GM11168 (cell line): Measurements from ENCODE around the gene RGS9.

Source experiments
- in situ Hi-C: fragments of 300-500 bp; cut with MboI; formaldehyde crosslinking; loops from one replicate; pipeline ENCODE4 v1.12.0; 2022; ENCODE audit warnings: low sequenced_read_pairs; ENCODE audit not compliant: unreplicated experiment

RGS9 gene

DNA sequence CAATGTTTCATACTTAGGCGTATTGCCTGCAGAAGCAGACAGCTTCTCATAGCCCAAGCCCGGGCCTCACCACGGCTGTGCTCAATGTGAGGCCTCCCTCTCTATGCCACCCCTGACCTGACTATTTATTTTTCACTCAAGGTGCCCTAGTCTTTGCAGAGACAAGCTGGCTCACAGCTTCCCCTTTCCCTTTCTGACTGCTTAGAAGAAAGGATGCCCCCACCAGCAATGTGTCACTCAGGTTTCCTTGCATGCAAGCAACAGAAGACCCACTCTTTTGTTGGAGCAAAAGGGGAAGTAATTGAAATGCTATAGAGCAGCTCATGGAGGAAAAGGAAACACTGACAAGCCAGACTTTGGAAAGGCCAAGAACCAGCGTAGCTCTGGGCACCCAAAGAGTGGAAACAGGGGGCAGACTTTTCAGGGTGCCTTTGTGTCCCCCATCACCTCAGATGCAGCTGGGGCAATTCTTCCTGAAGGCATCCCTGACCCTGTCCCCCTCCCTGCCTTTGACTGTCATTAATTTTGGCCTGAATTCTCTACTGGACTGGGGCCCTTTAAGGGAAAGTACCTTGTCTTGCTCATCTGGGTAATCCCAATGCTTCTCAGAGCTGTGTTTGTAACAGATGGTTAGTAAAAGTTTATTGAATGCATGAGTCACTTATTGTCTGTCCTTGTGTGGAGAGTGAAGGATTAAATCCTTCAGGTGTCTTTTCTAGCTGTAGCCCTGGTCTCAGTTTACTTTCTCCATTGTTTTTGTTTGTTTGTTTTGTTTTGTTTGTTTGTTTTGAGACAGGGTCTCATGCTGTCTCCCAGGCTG, 17.8 kb downstream of the RGS9 start:
- in situ Hi-C loops = no loop called here

DNA sequence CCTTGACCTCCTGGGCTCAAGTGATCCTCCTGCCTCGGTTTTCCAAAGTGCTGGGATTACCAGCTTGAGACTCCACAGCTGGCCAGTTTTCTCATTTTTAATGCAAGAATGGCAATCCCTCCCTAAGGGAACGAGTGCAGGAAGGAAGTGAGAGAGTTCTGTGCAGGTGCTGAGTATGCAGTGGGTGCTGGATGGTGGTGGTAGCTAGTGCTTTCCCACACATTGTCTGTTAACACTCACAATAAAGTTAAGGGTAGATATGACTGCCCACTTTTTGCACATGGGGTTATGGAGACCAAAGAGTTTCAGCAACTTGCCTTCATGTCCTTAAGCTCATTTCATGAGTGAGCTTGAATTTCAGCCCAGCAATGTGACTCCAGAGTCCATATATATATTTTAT, 18.5 kb downstream of the RGS9 start:
- in situ Hi-C loops = no loop called here

DNA sequence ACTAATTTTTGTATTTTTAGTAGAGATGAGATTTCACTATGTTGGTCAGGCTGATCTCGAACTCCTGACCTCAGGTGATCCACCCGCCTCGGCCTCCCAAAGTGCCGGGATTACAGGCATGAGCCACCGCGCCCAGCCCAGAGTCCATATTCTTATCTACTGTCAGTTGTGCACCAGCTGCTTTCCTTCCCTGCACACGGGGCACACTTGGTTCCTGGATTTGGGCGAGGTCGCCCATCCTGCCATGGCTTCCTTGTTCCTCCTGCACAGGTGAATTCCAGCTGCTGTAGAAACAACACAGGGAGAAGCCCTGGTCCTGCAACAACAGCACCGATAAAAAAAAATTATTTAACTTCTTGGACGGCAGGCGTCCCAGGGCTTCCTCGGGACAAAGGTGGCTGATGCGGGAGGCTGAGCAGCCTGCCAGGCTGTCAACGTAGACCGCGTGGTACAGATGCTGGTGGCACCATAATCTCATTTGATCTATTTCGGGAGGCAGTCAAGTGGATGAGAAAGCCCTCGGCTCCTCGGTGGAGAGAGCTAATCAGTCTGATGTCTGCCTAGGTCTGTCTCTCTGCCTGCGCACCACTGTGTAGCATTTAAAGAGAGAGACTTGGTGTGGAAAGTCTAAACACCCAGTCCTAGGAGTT, 19.1 kb downstream of the RGS9 start:
- in situ Hi-C loops = no loop called here

DNA sequence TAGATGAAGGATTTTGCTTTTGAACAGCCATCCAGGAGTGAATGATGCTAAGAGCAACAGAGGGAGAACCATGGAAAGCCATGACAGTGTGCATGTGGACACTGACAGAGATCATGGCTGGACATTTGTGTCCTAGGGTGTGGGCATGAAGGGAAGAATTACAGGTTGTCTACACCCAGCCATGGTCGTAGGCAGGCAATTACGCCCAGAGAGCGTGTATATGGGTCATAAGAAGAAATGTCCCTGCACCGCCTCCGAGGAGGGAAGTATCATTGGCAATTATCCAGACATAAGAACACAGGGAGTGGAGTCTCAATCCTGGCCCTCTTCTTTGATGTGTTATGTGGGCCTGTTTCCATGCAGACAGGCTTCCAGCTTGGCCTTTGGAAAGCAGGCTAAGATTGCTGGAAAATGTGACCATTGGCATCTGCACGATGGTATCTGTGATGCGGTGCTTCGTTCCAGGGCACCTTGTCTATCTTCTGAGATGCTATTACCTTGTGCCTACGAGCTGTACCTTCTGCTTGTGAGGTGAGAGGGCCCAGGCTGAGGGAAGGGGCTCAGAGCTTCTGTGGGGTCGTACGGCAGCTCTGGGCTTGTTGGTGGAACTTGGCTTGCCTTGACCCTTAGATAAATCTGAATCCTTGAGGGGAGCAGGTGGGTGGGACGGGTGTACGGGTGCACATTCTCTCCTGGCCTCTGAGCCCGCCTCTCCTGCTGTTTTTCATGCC, 19.8 kb downstream of the RGS9 start:
- in situ Hi-C loops = no loop called here

DNA sequence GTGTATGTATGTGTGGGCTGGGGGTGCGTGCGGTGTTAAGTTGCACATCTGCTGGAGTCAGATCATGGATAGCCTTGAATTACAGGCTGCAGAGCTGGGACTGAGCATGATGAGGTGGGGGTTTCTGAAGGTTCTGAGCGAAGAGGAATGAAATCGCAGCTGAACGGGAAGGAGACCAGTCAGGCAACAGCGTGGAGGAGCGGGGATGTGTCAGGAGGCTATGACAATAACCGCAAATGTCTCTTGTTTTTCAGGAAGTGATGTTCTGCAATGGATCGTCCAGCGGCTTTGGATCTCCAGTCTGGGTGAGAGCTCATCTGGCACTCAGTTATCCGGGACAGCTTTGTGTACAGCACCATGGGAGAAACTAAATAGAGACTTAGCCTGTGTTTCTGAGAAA, 20.9 kb downstream of the RGS9 start:
- in situ Hi-C loops = no loop called here

DNA sequence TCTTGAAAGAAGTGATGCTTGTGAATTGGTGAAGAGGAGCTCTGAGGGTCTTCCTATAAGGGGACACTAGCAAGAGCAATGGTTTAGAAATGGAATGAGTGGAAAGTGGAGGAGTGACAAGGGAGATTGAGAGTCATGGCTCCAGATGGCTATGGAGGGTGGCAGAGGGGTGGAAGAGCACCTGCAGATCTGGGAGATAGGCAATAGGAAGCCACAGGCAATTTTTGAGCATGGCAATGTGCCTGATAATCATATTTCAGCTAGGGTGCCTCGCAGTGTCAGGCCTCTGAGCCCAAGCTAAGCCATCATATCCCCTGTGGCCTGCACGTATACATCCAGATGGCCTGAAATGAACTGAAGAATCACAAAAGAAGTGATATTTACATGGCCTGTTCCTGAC, 21.5 kb downstream of the RGS9 start:
- in situ Hi-C loops = no loop called here

DNA sequence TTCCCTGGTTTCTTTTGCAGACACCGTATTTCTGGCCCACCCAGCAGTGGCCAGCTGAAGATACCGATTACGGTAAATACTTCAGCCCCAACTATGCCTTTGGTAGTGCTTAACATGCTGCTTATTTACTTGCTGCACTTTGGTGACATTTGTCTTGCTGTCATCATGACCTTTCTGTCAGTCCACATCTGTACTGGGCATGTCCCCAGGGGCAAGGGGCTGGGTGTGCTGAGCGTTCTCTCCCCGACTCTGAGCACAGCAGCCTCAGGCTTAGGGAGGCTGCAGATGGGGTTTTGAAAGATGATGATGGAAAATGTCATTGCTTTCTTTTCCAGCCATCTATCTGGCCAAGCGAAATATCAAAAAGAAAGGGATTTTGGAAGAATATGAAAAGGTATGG, 23.3 kb downstream of the RGS9 start:
- in situ Hi-C loops = no loop called here

DNA sequence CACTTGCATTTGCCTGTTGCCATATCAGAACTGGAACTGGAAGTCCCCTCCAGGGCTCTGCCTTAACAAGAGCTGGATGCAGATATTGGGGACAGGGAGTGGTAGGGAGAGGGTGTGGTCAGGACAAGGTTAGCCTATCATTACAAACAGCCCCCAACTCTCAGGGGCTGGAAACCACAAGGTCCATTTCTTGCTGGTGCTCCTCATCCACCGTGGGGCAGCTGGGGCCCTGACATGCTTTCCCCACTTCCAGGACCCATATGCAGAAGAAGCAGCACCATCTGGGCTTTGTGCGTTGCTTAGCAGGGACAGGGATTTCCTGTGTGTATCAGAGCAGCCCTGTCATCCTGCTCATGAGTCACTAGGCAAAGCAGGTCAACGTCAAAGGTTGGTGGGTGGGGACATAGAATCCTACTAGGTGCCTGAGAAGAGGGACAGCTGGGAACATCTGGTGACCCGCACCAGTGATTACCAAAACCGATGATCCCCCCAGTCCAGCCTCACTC, 26.9 kb downstream of the RGS9 start:
- in situ Hi-C loops = no loop called here

DNA sequence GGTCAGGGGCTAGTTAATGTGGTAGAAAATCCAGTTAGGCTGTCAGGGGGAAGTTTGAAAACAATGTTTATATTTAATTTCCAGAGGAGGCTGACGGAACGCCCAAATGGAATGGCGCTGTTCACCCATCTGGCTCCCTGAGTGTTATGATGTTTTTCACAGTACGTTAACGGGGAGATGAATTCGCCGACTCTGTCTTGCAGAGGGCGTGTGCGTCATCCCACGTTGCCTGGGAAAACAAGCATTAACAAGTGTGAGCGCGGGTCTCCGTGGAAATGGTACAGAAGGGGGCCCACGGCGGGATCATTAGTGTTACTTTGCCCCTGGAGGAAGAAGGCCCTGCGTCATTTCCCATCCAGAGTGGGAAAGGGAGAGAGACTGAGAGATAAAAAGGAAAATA, 29.6 kb downstream of the RGS9 start:
- in situ Hi-C loops = no loop called here

DNA sequence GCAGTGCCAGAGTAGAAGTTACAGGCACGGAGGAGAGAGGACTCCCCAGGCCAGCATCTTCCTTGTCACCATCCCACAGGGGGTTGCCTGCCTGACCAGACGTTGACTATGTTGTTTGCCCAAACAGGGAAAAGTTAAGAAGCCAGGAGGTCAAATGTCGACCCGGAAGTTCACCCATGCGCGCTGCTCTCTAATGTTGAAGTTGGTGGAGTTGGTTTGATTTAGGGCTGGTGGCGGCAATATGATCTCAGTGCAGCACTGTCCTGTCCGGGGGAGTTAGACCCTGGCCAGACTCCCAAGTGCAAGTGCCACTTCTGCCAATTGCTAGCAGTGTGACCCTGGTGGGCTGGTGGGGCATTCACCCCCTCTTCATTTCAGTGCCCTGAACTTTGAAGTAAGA, 30.4 kb downstream of the RGS9 start:
- in situ Hi-C loops = no loop called here

DNA sequence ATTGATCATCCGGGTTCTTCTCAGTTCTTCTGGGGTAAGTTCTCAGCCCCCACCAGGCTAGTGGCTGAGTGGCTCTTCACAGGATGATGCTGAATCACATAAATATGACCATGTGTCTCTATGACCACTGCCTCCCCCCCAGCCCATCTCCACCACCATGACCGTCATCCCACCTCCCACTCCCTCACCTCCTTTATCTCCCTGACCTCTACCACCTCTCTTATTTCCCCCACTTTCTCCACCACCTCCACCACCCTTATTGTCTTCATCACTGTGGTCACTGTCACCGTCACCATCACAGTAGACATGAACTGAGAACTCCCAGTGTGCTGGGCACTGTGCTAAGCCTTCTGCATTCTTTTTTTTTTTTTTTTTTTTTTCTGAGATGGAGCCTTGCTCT, 32.5 kb downstream of the RGS9 start:
- in situ Hi-C loops = no loop called here

DNA sequence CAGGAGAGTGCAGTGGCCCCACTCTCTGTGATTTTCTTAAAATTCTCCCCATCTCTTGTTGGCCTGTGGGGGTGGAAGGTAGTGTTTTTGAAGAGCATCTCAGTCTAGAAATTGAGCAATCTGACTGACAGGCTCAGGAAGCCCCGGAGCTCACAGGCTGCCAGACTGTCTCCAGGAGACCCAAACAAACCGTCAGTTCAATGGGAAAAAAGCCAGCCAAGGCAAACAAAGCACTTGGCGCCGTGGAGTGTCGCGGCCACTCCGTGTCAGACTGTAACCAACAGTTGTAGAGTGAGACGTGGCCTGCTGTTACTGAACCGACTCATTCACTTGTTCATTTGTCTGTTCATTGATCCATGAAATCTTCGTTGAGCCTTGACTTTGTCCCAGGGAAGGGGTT, 33.7 kb downstream of the RGS9 start:
- in situ Hi-C loops = no loop called here

DNA sequence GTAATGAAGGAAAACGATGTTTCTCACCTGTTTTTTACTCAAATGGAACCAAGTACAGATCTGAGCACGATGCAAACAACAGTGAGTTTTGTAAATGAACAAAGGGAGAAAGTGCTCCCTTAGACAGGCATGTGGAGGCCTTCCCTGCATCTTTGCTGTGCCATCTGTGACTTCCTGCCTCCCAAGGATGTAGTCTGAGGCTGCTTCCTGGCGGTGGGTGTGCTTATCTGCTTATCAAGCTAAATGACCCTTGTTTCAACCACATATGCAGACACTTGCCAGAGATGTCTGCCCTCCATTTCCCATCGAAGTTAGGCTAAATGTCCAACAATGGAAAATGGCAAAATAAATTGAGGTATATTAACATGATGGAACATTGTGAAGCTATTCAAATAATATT, 34.6 kb downstream of the RGS9 start:
- in situ Hi-C loops = no loop called here

DNA sequence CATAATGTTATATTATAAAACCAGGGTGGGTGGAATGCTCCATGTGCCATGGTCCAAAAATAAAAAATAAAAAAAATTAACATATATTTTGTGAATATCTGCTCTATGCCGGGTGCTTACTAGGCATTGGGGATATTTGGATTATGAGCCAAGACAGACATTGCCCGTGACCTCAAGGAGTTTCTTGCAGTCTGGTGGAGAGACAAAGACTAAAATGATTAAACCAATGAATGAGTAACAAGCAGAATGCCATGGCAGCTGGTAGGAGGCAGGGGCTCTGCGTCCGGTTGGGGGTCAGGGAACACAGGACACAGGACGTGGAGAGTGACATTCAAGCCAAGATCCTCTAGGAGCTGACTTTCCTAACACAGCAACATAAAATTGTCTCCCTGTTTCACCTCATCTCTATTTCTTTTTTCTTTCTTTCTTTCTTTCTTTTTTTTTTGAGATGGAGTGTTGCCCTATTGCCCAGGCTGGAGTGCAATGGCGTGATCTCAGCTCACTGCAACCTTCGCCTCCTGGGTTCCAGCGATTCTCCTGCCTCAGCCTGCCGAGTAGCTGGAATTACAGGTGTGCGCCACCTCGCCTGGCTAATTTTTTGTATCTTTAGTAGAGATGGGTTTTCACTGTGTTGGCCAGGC, 35.4 kb downstream of the RGS9 start:
- in situ Hi-C loops = no loop called here

DNA sequence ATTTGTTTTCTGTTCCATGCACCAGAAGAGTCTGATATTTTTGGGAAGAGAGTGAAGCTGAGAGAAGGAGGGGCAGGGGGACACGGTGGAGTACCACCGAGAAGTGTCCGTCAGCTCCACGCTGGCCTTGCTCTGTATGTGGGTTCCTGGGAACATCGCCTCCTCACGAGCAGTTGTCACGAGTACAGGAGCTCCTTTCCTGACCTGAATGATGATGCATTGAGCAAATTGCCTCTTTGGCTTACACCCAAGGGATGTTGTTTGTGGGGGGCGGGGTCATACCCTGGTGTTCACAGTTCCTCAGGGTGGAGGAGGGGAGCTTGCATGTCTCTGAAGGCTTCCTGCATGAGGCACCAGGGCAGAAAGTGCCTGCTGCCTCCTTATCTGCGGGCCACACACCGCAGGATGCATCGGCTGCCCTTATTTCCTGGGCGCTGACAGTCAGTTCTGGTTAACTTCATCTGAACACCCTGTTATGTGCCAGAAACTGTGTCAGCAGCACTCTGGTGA, 36.2 kb downstream of the RGS9 start:
- in situ Hi-C loops = no loop called here

DNA sequence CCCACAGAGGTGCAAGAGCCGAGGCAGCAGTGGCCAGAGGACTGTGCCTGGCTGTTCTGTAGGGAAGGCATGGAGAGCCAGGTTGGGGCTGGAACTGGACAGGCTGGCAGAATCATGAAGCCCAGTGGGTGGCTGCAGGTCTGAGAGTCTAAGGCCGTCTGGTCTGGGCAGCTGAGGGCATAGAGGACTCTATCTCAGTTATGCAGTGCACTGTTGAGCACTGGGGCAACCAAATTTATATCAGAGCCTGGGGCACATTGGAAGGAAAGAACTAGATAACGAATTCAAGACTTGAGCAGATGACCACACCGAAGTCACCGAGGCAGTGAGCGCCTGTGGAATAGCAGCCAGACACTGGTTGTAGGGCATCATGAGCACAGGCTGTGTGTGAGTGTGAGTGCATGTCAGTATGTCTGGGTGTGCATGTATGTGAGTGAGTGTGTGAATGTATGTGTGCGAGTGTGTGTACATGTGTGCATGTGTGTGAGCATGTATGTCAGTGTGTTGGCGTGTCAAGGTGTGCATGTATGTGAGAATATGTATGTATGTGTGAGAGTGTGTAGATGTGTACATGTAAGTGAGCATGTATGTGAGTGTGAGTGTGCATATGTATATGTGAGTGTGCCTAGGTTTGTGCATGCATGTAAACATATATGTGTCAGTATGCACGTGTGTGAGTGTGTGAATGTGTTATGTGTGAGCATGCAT, 37.0 kb downstream of the RGS9 start:
- in situ Hi-C loops = no loop called here

DNA sequence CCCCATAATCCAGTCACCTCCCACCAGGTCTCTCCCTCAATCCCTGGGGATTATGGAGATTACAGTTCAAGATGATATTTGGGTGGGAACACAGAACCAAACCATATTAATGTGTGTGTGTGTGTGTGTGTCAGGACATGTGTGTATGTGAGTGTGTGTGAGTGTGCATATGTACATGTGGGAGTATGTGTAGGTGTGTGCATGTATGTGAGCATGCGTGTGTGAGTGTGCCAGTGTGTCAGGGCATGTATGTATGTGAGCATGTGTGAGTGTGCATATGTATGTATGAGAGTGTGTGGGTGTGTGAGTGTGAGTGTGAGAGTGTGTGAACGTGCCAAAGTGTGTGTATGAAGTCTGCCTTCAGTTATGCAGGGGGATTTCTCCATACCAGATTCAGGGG, 37.8 kb downstream of the RGS9 start:
- in situ Hi-C loops = no loop called here

DNA sequence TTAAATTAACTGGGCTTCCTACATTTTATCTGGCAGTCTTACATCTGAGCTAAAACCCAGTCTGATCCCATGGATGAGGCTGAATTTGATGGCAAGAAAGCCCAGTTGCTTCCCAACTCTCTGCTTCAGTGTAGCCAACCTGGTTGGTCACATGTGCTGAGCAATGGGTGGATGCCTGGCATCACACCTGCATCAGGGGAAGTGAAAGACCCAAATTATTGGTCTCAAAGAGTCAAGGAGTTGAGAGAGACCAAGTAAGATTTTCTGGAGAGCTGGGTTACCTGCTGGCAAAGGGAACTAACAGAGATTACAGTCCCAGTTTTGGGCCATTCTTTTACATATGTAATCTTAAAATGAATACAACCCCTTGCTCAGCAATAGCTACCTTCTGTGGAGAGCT, 38.8 kb downstream of the RGS9 start:
- in situ Hi-C loops = no loop called here

DNA sequence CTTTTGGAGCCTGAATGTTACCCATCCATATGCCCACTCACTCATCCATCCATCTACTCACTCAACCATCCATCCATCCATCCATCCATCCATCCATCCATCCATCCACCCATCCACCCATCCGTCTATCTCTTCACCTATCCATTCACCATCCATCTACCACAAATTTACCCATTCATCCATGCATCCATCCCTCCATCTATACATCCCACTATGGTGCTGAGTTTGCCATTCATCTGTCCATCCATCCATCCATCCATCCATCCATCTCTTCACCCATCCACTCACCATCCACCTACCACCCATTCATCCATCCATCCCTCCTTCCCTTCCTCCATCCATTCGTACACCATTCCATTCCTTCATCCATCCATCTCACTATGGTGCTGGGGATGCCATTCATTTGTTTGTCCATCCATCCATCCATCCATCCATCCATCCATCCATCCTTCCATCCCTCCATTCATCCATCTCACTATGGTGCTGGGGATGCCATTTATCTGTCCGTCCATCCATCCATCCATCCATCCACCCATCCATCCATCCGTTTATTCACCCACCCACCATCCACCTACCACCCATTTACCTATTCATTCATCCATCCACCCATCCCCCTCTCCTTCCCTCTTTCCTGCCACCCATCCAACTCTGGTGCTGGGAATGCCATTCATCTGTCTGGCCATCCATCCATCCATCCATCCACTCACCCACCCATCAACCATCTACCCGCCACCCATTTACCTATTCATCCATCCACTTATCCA, 39.7 kb downstream of the RGS9 start:
- in situ Hi-C loops = no loop called here
